HT1080 (cell line): Measurements from ENCODE around the gene GALNT14. TPM values are rescaled to one million over a fixed set of nuclear protein-coding genes. Genes with fewer than 3 reads are reported as not detected.
A peak's percentile ranks its signal among the peaks of the same experiment; 100 is the strongest.

Experiments used
- DNase-seq: peaks from one replicate; pipeline ENCODE4 v3.0.0-alpha.2; 2015; ENCODE audit warnings: low read depth
- total RNA-seq: library from RNA; depleted of rRNA; stranded (reverse); fragments of >200 nt; shearing (Covaris generic); gene quantifications from 2 replicates; pipeline ENCODE4 v1.2.3, GENCODE V29; 2014

The GALNT14 gene
- total RNA-seq, 1 experiment from 2014 or later, result 46.3 TPM

GRCh38 chr2:31016648-31017047 lies 121.6 kb downstream of the GALNT14 start:
- no peak for DNase-seq

- no peak for DNase-seq
Observed at GRCh38 chr2:31014516-31014915, 123.7 kb downstream of the GALNT14 start.

GRCh38 chr2:31013301-31013700 lies 124.9 kb downstream of the GALNT14 start:
- DNase-seq, result no peak

DNA sequence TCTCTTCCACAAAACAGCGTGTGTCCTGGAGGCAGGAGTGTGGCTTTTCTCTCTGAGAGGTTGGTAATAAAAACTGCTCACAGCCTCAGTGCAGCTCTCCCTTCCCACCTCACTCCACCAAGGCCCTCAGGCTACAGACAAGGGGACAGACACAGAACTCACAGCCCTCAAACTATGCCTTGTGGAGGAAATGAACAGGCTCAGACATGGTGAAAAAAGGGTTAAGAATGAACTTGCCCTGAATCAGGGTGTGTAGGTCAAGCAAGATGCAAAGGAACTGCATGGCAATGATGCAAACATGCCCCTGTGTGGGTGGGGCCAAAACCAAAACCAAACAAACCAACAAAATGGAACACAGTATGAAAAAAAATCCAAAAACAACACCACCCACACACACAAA lies 125.8 kb downstream of the GALNT14 start:
- DNase-seq, result no peak

GRCh38 chr2:31011587-31011986 lies 126.7 kb downstream of the GALNT14 start:
- DNase-seq, result no peak

DNA sequence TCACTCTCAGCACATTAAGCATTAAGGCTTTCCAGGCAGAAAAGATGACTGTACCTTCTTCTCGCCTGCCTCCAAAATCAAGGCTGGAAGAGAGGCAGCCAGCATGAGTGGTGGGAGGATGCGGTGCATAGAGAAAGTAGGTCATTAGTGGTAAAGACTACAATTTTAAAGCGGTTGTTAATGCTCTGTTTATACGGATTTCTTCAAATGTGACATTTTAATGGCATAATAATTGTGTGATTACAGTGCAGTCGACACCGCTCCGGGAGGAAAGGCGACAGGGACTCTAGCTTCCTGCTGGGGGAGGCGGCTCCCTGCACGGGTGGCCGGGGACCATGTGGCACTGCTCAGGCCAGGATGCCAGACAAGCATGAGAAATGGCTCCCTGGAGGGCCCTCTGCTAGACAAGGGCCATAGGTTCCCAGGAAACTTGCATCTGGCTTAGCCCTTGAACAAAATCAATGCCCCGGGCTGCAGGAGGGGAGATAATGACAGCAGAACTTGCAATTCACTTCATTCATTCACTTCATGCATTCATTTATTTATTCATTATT lies 129.6 kb downstream of the GALNT14 start:
- DNase-seq, result no peak

DNA sequence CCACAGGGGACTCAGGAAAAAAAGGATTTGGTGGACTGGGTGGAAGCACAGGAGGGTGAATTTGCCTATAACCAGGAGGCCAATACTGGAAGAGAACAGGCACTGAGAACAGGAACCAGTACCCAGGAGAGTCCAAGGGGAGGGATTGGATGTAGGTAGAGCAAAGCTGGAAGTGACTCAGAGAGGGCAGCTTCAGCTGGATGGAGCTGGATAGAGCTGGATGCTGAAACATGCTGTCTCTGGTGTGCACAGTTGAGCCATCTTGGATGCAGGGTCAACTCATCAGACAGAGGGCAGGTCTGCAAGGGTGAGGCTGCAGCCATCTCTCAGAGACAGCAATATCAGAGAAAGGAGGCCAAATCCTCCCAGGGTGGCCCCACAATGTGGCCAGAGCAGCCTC lies 134.0 kb downstream of the GALNT14 start:
- peak; percentile 70 for DNase-seq

DNA sequence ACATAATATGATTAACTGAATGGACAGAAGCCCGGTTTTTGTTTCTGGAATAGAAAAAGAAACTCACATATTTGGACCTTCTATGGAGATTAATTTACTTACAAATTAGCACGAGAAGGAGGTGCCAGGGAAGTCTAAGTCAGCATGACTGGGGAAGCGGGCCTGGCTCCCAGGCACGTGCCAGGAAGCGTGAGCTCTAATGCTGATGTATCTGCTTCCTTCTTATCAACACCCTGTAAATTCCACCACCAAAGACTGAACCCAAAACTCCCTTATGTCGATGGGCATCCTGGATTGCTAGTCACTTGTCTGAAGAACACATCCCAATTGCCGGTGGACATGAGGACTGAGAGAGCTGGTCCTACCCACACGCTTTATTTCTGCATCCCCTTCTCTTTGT lies 134.5 kb downstream of the GALNT14 start:
- DNase-seq, result no peak

- DNase-seq, result no peak
Observed at GRCh38 chr2:31002537-31003150, 135.6 kb downstream of the GALNT14 start.

GRCh38 chr2:31000970-31001369 lies 137.3 kb downstream of the GALNT14 start:
- DNase-seq, result no peak

GRCh38 chr2:30998672-30999071 lies 139.6 kb downstream of the GALNT14 start:
- DNase-seq, result no peak

GRCh38 chr2:30997979-30998378 lies 140.3 kb downstream of the GALNT14 start:
- DNase-seq, result no peak

DNA sequence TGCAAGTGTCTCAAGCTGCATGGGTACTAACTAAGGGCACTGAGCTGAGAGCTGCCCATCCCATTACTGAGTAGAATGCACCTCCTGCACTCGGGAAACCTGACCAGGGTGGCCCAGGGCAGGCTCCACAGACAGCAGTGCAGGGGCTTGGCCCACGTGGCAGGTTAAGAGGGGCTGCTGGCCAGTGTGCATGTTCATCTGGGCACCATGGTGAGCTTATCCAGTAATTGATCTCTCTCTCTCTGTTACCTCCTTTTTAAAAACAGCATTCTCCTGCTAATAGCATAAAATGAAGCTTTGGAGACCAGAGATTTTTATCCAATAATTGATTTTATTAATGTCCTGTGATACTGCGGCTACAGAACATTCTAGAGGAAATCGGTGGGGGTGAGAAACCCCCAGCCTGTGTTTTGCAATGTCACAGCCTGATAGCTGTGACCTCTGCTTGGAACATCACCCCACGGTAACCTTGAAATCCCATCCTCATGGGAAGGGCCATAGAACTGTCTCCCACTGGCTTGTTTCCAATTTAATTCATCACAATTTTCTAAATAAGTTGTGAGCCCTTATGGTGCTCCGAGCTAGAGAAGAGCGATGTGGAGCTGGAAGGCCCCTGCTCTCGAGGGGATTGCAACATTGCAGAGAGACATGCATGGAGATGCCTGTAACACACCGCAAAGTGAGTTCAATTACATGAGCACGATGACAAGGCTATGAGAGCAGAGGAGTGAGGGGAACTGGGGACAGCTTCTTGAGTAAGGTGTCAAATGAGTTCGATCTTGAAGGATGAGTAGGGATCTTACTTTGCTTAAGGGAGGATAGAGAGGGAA lies 143.8 kb downstream of the GALNT14 start:
- no peak for DNase-seq

DNA sequence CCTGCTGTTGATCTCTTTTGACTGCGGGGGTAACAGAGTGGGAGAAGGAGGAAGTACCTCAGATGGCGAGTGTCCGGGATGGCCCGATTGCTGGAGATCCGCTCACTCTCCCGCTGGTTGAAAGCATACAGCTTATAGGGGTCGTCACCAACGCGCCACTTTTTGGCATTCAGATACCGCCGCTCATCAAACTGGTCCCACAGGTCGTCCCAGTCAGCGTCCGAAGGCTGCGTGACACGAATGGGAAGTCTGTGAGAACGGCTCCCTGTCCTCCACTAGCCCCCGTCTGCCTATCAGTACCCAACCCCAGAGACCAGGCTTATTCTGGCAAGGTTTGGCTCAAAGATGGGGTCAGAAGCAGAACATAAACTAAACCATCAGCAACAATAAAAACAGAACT lies 145.5 kb downstream of the GALNT14 start:
- DNase-seq, result no peak

DNA sequence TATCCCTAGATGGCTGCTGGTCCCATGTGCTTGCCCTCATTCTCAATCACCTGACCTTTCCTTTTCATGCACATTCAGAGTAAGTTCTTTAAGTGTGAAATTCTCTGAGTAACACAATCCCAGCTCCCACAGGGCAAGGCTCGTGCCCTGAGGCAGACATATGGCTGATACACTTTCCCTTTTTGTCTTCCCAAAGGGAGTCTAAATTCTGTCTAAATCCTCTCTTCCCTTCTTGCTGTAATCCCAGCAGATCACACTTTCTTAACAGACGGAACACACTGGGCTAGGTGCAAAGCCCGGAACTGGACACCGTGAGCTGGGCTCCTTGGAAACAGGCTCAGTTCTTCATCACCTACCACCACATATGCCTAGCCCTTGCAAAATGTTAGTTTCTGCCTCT lies 147.6 kb downstream of the GALNT14 start:
- no peak for DNase-seq

DNA sequence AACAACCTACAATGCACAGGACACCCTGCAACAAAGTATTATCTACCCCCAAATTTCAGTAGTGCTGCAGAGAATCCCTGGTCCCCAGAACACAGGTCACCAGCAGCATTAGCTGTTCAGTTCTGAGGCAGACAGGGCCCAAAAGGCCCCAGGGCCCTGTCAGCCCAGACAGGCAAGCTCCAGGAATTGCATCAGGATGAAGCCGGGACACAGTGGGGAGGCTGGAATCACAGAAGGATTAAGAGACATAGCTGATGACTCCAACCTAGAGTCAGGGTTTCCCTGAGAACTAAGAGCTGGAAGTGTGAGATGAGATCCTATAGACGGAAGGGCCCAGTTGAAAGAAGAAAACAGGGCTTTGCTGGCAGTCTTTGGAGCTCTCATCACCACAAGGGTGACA lies 148.1 kb downstream of the GALNT14 start:
- no peak for DNase-seq

DNA sequence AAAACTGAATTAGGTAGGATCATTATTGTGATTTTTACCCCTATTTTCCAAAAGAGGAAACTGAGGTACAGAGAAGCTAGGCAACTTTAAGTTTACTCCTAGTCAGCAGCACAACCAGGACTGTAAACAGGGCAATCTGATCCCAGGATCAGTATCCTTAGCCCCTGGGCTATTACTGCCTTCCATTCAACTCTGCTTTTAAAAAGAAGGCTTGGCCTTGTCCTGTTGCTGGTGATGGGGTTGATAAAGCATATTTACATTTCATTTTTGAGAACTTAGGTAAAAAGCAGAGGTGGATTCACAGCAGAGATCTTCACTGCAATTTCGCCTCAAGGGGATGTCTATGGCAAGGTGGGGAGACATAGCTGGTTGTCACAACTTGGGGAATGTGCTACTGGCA lies 148.5 kb downstream of the GALNT14 start:
- DNase-seq, result no peak

DNA sequence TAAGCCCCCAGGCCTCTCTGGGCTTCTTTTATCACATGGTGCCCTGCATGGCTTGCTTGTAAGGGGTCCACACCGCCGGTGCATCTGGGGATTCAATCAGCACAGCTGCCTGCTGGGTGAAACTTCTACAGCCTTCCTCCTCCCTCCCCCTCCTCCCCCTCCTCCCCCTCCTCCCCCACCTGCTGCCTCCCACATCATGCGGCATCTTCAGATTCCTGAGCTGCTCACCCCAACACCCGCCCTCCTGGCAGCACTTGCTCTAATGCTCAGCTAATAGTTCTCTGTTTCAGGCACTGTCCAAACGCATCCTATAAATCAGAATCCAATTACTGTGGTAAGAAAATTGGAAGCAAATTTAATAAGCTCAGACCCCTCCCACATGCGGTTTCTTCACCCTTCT lies 150.7 kb downstream of the GALNT14 start:
- DNase-seq, result no peak

DNA sequence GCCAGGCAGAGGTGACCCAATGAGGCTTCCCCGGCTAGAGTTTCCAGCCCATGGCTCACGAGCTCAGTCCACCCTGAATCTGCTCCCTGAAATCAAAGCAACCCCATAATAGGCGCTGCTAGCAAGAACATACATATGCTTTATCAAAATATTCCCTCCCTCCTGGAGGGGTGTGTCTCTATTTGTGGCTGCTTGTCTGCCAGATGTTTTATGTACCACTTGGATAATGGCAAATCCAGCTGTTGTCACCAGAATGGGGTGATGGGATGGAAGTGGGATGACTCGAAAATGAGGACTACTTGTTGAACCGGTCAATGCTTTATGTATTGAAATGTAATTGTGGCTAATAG lies 152.0 kb downstream of the GALNT14 start:
- no peak for DNase-seq

DNA sequence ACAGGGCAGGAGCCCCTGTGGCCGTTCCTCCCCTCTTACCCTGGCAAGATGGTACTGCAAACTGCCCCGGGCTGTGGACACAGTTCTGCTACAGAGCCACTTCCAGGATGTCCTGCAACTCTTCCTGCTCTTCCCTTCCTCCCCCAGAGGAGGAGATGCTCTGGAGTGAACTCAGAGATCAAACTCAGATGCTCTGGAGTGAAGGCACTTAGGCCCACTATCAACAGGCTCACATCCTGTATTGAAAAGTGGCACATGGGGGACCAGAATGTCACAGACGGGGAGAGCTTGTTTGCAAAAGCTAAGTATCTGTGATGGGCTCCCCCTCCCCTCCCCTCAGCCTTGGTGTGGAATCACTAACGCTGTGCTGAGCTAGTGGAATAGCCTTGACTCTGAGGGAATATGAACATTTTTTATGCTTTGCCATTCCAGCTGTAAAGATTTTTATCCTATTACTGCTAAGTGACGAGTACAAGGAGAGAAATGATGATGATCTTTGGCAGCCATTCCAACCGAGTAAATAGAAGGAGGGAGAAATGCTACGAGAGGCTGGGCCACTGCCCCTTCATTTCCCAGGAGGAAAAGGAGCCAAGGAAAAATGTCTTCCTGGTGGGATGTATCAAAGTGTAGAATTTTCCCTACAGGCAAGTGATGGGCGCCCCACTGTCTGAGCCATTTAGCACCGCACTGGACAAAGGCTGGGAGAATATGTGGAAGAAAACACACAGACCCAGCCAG lies 152.6 kb downstream of the GALNT14 start:
- DNase-seq, result no peak

GRCh38 chr2:30984148-30984547 lies 154.1 kb downstream of the GALNT14 start:
- DNase-seq, result no peak

GRCh38 chr2:30981510-30981909 lies 156.7 kb downstream of the GALNT14 start:
- no peak for DNase-seq
